RWPE1 (cell line): Measurements from ENCODE around the gene TBKBP1.

Source experiments
- CTCF ChIA-PET: fragments of 350-600 bp; sonication (Branson Sonifier 250); formaldehyde crosslinking; extraction: SDS; loops from one replicate; lab custom pipeline; 2021; lab: Yijun Ruan, JAX
- POLR2A ChIA-PET: fragments of 400-600 bp; formaldehyde crosslinking; extraction: SDS; loops from one replicate; lab custom pipeline; 2020; ENCODE audit warnings: antibody characterized with exemption; ENCODE audit not compliant: low non-redundant PET; lab: Yijun Ruan, JAX
- DNase-seq: peaks from one replicate; pipeline ENCODE4 v3.0.0; 2012; ENCODE audit warnings: low spot score
- H3K27ac ChIP-seq: fragments of 450-650 bp; 2 replicates; pipeline ENCODE4 v1.5.1; 2017
- TF ChIP-seq, protein P1 (sequence below): fragments of 450-650 bp; conservative IDR thresholded peaks from 2 replicates; pipeline ENCODE4 v1.5.1; 2017; ENCODE audit warnings: low read depth, mild to moderate bottlenecking

The TBKBP1 gene

GRCh38 chr17:47693731-47694580 is at the start of gene TBKBP1:
Gene TBKBP1 (plus strand): TSS chr17:47694161. CDS start chr17:47696113, 1,952 bp downstream.
- no peak for DNase-seq
- peak within 1 kb of the TSS; percentile 78 for H3K27ac ChIP-seq
- ChIA-PET POLR2A (no interaction called here), CTCF (interaction anchor here (1.5 kb wide), 1 partner anchor 30 kb away, joined by 3 read pairs; no protein-coding TSS in a partner anchor)
- TF ChIP-seq, protein P1, sequence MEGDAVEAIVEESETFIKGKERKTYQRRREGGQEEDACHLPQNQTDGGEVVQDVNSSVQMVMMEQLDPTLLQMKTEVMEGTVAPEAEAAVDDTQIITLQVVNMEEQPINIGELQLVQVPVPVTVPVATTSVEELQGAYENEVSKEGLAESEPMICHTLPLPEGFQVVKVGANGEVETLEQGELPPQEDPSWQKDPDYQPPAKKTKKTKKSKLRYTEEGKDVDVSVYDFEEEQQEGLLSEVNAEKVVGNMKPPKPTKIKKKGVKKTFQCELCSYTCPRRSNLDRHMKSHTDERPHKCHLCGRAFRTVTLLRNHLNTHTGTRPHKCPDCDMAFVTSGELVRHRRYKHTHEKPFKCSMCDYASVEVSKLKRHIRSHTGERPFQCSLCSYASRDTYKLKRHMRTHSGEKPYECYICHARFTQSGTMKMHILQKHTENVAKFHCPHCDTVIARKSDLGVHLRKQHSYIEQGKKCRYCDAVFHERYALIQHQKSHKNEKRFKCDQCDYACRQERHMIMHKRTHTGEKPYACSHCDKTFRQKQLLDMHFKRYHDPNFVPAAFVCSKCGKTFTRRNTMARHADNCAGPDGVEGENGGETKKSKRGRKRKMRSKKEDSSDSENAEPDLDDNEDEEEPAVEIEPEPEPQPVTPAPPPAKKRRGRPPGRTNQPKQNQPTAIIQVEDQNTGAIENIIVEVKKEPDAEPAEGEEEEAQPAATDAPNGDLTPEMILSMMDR: no peak

DNA sequence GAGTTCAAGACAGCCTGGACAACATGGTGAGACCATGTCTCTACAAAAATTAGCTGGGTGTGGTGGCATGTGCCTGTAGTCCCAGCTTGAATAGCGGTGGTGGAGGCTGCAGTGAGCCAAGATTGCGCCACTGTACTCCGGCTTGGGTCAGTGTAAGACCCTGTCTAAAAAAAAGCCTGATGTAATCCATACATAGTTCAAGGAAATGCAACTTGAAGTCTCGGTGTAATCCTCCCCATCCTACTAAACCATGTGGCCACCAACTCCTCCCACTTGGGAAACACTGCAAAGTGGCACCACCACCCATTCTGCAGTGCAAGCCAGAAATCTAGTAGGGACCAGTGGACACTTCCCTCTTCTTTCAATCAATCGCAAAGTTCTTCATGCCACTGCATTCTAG is 49.6 kb upstream of the TBKBP1 start:
- TF ChIP-seq, protein P1: no peak
- H3K27ac ChIP-seq: 0 out of 2 replicates have a peak overlapping the region, but pooled peaks have one; percentile 35
- no peak for DNase-seq
- POLR2A ChIA-PET: no interaction called here
- CTCF ChIA-PET: interaction anchor here (0.6 kb wide), 1 partner anchor 203 kb away, joined by 3 read pairs; no protein-coding TSS in a partner anchor

- TF ChIP-seq, protein P1: no peak
- ChIA-PET CTCF (interaction anchor here (0.5 to 0.9 kb wide), 6 partner anchors 9 to 481 kb away, joined by 3 to 4 read pairs (median 3); partner anchors contain the start of gene CDK5RAP3), POLR2A (no interaction called here)
- peak; percentile 97 for DNase-seq
- H3K27ac ChIP-seq: peak within 1 kb of the TSS; percentile 98
These were observed 44.6 kb upstream of the TBKBP1 start, which contains the start of gene KPNB1 for GRCh38 chr17:47649153-47649971. Gene KPNB1 (plus strand): TSS chr17:47649919. CDS start chr17:47650245, 326 bp downstream.

DNA sequence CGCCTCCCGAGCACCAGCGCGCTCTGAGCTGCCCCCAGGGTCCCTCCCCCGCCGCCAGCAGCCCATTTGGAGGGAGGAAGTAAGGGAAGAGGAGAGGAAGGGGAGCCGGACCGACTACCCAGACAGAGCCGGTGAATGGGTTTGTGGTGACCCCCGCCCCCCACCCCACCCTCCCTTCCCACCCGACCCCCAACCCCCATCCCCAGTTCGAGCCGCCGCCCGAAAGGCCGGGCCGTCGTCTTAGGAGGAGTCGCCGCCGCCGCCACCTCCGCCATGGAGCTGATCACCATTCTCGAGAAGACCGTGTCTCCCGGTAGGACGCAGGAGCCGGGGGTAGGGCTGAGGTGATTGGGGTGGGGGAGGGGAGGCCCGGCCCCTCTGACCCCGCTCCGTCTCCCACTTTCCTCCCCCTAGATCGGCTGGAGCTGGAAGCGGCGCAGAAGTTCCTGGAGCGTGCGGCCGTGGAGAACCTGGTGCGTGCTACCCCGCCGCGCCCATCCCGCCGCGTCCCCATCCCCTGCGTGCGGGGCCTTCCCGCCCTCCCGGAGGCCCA is 43.9 kb upstream of the TBKBP1 start:
- ChIA-PET CTCF (interaction anchor here (0.6 to 1.2 kb wide), 3 partner anchors 15 to 1846 kb away, joined by 3 to 4 read pairs (median 3); no protein-coding TSS in a partner anchor), POLR2A (no interaction called here)
- TF ChIP-seq, protein P1: no peak
- DNase-seq: peak; percentile 59
- H3K27ac ChIP-seq: peak overlapping the region; percentile 98

GRCh38 chr17:47650525-47651522 is 43.1 kb upstream of the TBKBP1 start:
- TF ChIP-seq, protein P1: no peak
- DNase-seq: peak; percentile 97
- ChIA-PET CTCF (interaction anchor here (0.7 to 1.2 kb wide), 2 partner anchors 14 to 1845 kb away, joined by 3 to 4 read pairs; no protein-coding TSS in a partner anchor), POLR2A (no interaction called here)
- peak overlapping the region; percentile 98 for H3K27ac ChIP-seq
